ENCODE measurements around the gene CCNL1.

GRCh38 chr3:157115069-157116006 is 44.6 kb downstream of the CCNL1 start:
- TF ChIP-seq CTCF (IDR thresholded peaks at IDR 0.05; ENCODE audit: low read length) (no peak), EZH2 (IDR thresholded peaks at IDR 0.05; ENCODE audit: borderline replicate concordance, low read length) (no peak)
